Bronchial epithelial cell (primary cell): Measurements from ENCODE around the gene TRIM8. TPM values are rescaled to one million over a fixed set of nuclear protein-coding genes. Genes with fewer than 3 reads are reported as not detected.
A peak's percentile ranks its signal among the peaks of the same experiment; 100 is the strongest.

Source experiments
- DNase-seq: peaks from one replicate; pipeline ENCODE4 v3.0.0-alpha.2; 2010; ENCODE audit warnings: low read depth
- FAIRE-seq: peaks from 2 replicates; lab custom pipeline; 2011; peaks lifted over from hg19 to GRCh38; lab: Jason Lieb, UNC
- H3K27me3 ChIP-seq: 2 replicates; pipeline ENCODE4 v1.5.1; 2011; ENCODE audit warnings: low read length; ENCODE audit not compliant: control insufficient read depth, insufficient read depth
- H3K36me3 ChIP-seq: 2 replicates; pipeline ENCODE4 v1.5.1; 2011; ENCODE audit warnings: low read length; ENCODE audit not compliant: control insufficient read depth, insufficient read depth
- H3K4me3 ChIP-seq: 2 replicates; pipeline ENCODE4 v1.5.1; 2011; ENCODE audit warnings: mild to moderate bottlenecking, low read depth, low read length, control low read depth
- total RNA-seq: library from RNA; depleted of rRNA; stranded (reverse); fragments of >200 nt; gene quantifications from 2 replicates; pipeline ENCODE4 v1.2.1, GENCODE V29; 2014
- TF ChIP-seq, protein P1 (sequence below): IDR thresholded peaks from 2 replicates; pipeline ENCODE4 v1.5.1; 2011; ENCODE audit warnings: mild to moderate bottlenecking, moderate library complexity, low read length, control low read depth, inconsistent platforms; ENCODE audit not compliant: insufficient read depth, severe bottlenecking

The TRIM8 gene
- total RNA-seq, 1 donor from 2014 or later, result 31.1 TPM

DNA sequence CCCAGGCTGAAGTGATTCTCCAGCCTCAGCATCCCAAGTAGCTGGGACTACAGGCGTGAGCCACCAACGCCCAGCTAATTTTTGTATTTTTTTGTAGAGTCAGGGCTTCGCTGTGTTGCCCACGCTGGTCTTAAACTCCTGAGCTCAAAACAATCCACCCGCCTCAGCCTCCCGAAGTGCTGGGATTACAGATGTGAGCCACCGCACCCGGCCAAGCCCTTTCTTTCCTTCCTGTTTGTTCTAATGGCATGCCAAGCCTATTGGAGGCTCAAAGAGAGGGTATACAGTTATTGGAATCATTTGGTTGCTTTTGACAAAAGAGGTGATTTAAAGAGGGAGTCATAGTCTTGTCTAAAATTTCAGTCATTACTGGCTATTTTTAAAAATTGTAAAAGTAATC, 46.0 kb upstream of the TRIM8 start:
- no peak overlapping the region for H3K4me3 ChIP-seq
- TF ChIP-seq, protein P1, sequence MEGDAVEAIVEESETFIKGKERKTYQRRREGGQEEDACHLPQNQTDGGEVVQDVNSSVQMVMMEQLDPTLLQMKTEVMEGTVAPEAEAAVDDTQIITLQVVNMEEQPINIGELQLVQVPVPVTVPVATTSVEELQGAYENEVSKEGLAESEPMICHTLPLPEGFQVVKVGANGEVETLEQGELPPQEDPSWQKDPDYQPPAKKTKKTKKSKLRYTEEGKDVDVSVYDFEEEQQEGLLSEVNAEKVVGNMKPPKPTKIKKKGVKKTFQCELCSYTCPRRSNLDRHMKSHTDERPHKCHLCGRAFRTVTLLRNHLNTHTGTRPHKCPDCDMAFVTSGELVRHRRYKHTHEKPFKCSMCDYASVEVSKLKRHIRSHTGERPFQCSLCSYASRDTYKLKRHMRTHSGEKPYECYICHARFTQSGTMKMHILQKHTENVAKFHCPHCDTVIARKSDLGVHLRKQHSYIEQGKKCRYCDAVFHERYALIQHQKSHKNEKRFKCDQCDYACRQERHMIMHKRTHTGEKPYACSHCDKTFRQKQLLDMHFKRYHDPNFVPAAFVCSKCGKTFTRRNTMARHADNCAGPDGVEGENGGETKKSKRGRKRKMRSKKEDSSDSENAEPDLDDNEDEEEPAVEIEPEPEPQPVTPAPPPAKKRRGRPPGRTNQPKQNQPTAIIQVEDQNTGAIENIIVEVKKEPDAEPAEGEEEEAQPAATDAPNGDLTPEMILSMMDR, result no peak
- FAIRE-seq (no peak), DNase-seq (no peak)
- no peaks in the 10 kb centered on the region for H3K27me3 ChIP-seq
- H3K36me3 ChIP-seq, result peaks cover 10% of the 10 kb centered on the region

DNA sequence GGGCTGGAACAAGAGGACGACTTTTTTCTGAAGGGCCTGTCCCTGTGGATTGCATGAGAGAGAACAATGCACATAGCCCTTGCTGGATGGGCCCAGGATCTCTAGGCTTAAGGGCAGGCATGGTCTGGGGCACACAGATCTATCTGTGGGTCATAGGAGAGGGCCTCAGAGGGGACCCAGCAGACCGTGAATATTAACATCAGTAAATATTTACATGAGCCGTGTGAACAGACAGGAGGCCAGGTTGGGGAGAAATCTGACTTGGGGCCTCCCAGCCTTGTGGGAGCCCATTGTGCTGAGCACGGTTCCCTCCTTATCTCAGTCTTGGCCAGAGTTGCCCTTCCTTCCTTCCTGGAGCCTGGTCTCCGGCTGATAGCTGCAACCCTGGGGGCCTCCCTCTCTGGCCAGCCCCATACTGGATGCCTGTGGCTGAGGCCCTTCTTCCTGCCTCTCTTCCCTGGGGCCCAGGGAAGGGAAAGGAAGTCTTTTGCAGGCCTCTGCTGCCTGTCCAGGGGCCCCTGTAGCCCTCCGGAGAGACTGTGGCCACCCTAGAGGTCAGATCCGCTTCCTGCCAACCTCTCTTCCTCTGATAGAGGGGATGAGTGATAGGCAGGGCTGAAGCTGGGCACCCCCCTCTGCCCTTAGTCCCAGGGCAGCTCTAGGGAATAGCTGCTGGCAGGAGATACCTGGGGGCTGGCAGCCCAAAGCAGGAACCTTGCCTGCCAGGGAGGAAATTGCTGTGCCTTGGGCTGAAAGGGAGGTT, 44.5 kb upstream of the TRIM8 start:
- Histone ChIP-seq H3K36me3 (peaks cover 5% of the 10 kb centered on the region), H3K4me3 (no peak overlapping the region), H3K27me3 (no peaks in the 10 kb centered on the region)
- TF ChIP-seq, protein P1, result no peak
- FAIRE-seq (no peak), DNase-seq (no peak)

DNA sequence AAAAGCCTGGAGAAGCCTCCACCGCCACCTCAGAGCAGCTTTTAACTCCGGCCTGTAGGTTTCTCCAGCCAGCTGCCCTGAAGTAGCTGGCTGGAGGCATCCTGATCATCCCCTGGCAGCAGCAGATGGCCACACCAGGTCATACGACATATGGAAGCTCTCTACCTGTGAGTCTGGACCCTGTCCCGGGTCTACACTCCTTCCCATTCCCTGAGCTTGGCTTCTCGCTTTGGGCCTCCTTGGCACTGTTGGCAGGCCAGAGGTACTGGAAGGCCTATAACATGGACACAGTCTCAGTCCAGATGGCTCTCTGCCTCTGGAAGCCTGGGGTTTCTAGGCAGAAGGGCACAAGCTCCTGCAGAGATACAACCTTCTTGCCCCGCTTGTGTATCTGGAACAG, 43.5 kb upstream of the TRIM8 start:
- DNase-seq, result no peak
- FAIRE-seq, result no peak
- Histone ChIP-seq H3K4me3 (no peak overlapping the region), H3K27me3 (no peaks in the 10 kb centered on the region), H3K36me3 (peaks cover 5% of the 10 kb centered on the region)
- TF ChIP-seq, protein P1, result no peak

DNA sequence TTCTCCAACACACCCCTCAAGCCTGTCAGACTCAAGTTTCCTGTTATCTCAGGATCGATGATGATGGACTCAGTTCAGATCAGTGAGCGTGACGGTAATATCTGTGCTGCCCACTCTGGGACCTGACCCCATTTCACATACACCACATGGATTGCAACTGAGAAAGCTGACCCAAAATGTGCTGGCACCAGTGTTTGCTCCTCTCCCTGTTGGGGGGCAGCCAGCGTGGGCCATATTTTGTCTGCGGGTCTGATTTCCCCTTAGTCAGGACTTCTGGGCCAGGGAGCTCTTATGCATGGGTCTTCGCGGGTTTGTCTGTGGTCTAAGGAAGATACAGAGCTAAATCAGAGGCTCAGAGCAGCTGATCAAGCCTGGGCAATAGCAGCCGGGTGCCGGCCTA, 42.6 kb upstream of the TRIM8 start:
- peaks cover 7% of the 10 kb centered on the region for H3K36me3 ChIP-seq
- DNase-seq, result no peak
- peak; percentile 28 for FAIRE-seq
- no peaks in the 10 kb centered on the region for H3K27me3 ChIP-seq
- TF ChIP-seq, protein P1, result no peak
- H3K4me3 ChIP-seq, result no peak overlapping the region

DNA sequence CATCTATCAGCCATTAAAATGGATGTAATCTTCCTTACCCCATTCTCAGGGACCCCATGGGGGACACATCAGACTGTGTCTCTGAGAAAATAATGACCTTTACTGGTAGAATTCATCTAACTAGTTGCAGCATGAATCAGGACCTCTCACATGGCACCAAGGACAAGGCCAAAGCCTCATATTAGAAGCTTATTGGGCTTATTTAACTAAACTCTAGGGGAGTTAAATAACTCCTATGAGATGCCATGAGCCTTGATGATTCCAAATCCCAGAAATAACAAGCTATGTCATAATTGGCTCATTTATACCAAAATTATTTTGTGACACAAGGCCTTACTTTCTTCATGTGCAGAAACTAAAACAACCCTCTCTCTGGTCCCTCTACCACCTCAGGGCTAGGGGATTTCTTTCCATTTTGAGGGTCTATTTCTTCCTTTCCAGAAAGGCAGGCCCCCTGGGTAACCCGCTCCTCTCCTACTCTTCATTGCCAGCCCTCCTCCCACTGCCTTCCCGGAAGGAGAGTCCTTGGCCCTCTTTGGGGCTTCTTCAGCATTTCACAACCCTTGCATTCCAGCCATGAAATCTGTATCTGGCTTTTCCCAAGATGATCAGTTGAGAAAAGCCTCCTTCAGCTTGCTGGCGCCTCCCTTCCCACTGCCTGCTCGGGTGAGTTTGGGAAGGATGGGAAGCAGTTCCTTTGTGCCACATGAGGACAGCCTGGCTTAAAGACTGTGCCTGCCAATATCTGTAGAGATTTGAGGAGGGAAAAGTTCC, 41.8 kb upstream of the TRIM8 start:
- H3K36me3 ChIP-seq, result peaks cover 7% of the 10 kb centered on the region
- TF ChIP-seq, protein P1, result no peak
- H3K4me3 ChIP-seq, result no peak overlapping the region
- H3K27me3 ChIP-seq, result no peaks in the 10 kb centered on the region
- no peak for DNase-seq
- FAIRE-seq, result no peak
